SK-N-SH (cell line): ENCODE results near the gene SPATA6.

Source experiments
- CHD2 ChIP-seq: fragments of 150-350 bp; IDR thresholded peaks from 2 replicates; pipeline ENCODE4 v1.6.1; 2018; ENCODE audit warnings: low read length; ENCODE audit not compliant: partially characterized antibody
- CTCF ChIP-seq: fragments of 200-600 bp; sonication (generic); IDR thresholded peaks from 2 replicates; pipeline ENCODE4 v1.6.1; 2017; ENCODE audit warnings: antibody characterized with exemption, mild to moderate bottlenecking, moderate library complexity
- EP300 ChIP-seq, 2 experiments: IDR thresholded peaks; 2 replicates each; pipeline versions ENCODE4 v1.4.0 to v1.6.1; 2012; ENCODE audit warnings: borderline replicate concordance in 1 of 2, low read depth in 1 of 2, low read length in 1 of 2
- GABPA ChIP-seq: IDR thresholded peaks from 2 replicates; pipeline ENCODE4 v1.4.0; 2012; ENCODE audit warnings: low read depth, mild to moderate bottlenecking
- TCF12 ChIP-seq: IDR thresholded peaks from 2 replicates; pipeline ENCODE4 v1.4.0; 2012
- YY1 ChIP-seq: IDR thresholded peaks from 2 replicates; pipeline ENCODE4 v1.4.0; 2012; ENCODE audit warnings: low read depth, mild to moderate bottlenecking

GRCh38 chr1:48263041-48263440 lies 209.0 kb downstream of the SPATA6 start:
- no peak for TF ChIP-seq EP300 (IDR thresholded peaks at IDR 0.05; ENCODE audit: borderline replicate concordance in 1 of 2, low read depth in 1 of 2, low read length in 1 of 2)
- TF ChIP-seq CTCF: no peak
- TF ChIP-seq YY1: no peak
- no peak for TF ChIP-seq CHD2
- no peak for TF ChIP-seq TCF12
- no peak for TF ChIP-seq GABPA
